MM.1S (cell line): Measurements from ENCODE around the gene ATXN1.
A peak's percentile ranks its signal among the peaks of the same experiment; 100 is the strongest.

ENCODE experiments used
- DNase-seq: peaks from one replicate; pipeline ENCODE4 v3.0.0-alpha.2; 2015
- H2AFZ ChIP-seq: fragments of 300-600 bp; sonication (generic); 2 replicates; pipeline ENCODE4 v1.6.0; 2016; ENCODE audit warnings: antibody characterized with exemption, low read length
- H3F3A ChIP-seq: fragments of 300-600 bp; sonication (generic); 2 replicates; pipeline ENCODE4 v1.6.1; 2016; ENCODE audit warnings: mild to moderate bottlenecking, antibody characterized with exemption, low read length, moderate library complexity, mixed read lengths; ENCODE audit not compliant: insufficient read depth
- H3K27ac ChIP-seq: fragments of 300-600 bp; sonication (generic); 2 replicates; pipeline ENCODE4 v1.5.1; 2016; ENCODE audit warnings: mild to moderate bottlenecking, low read length
- H3K27me3 ChIP-seq: fragments of 300-600 bp; sonication (generic); replicated peaks from 2 replicates; pipeline ENCODE4 v1.6.0; 2016; ENCODE audit warnings: low read length; ENCODE audit not compliant: insufficient read depth
- H3K36me3 ChIP-seq: fragments of 300-600 bp; sonication (generic); replicated peaks from 2 replicates; pipeline ENCODE4 v1.6.1; 2016; ENCODE audit warnings: mild to moderate bottlenecking, low read length, mixed read lengths; ENCODE audit not compliant: insufficient read depth
- H3K4me1 ChIP-seq: fragments of 300-600 bp; sonication (generic); 2 replicates; pipeline ENCODE4 v1.6.1; 2016; ENCODE audit warnings: low read length, mixed read lengths
- H3K4me2 ChIP-seq: fragments of 300-600 bp; sonication (generic); 2 replicates; pipeline ENCODE4 v1.6.0; 2016; ENCODE audit warnings: low read depth, low read length
- H3K4me3 ChIP-seq: fragments of 300-600 bp; sonication (generic); 2 replicates; pipeline ENCODE4 v1.5.1; 2016; ENCODE audit warnings: low read length, mixed read lengths
- H3K79me2 ChIP-seq: fragments of 300-600 bp; sonication (generic); 2 replicates; pipeline ENCODE4 v1.6.1; 2016; ENCODE audit warnings: mixed run types, low read length, mixed read lengths
- H3K9ac ChIP-seq: fragments of 300-600 bp; sonication (generic); 2 replicates; pipeline ENCODE4 v1.6.1; 2016; ENCODE audit warnings: low read length, mixed read lengths
- H3K9me2 ChIP-seq: fragments of 300-600 bp; sonication (generic); replicated peaks from 2 replicates; pipeline ENCODE4 v1.6.1; 2016; ENCODE audit warnings: mild to moderate bottlenecking, low read length, mixed read lengths; ENCODE audit not compliant: insufficient read depth
- H3K9me3 ChIP-seq: fragments of 300-600 bp; sonication (generic); replicated peaks from 2 replicates; pipeline ENCODE4 v1.6.1; 2016; ENCODE audit warnings: mild to moderate bottlenecking, low read length, mixed read lengths; ENCODE audit not compliant: insufficient read depth
- H4K20me1 ChIP-seq: fragments of 300-600 bp; sonication (generic); 2 replicates; pipeline ENCODE4 v1.6.1; 2016; ENCODE audit warnings: mild to moderate bottlenecking, low read length, moderate library complexity, mixed read lengths; ENCODE audit not compliant: insufficient read depth
- EZH2 ChIP-seq: fragments of 300-600 bp; sonication (generic); optimal IDR thresholded peaks from 2 replicates; pipeline ENCODE3; 2017; ENCODE audit warnings: low read depth, mild to moderate bottlenecking, antibody characterized with exemption, low read length, mixed read lengths
- EZH2phosphoT487 ChIP-seq: fragments of 300-600 bp; sonication (generic); IDR thresholded peaks from 2 replicates; pipeline ENCODE4 v1.6.1; 2018; ENCODE audit warnings: antibody characterized with exemption, low read length
- TF ChIP-seq, protein P1 (sequence below): fragments of 300-600 bp; sonication (generic); IDR thresholded peaks from 2 replicates; pipeline ENCODE4 v1.5.1; 2016; ENCODE audit warnings: antibody characterized with exemption, low read length, mixed read lengths

Gene ATXN1

DNA sequence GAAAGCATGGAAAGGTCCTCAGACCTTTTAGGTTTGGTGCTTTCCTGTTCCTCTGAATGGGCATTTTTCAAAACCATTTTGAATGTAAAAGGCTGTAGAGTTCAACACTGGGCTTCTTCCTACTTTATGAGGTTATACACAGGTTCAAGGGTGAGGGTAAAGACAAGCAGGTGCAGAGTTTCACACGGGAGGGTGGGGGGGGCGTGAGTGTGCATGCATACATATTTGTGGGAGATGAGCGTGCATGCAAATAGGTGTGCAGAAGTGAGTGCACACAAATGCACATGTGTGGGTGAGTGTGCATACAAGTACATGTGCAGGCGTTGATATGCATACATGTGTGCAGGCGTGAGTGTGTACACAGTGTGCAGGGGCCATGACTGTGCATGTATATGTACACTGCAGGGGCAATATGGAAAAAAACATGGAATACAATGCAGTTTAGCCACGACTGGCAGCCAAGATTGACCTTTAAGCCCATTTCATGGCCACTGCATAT lies 339.7 kb downstream of the ATXN1 start:
- peak overlapping the region; percentile 49; the same call in 1 of the 2 replicates for H3K9ac ChIP-seq
- H3K4me2 ChIP-seq = peak overlapping the region; percentile 74

GRCh38 chr6:16420715-16421461 lies 340.4 kb downstream of the ATXN1 start:
- Histone ChIP-seq H3F3A (no peaks in the 10 kb centered on the region; the same call in 1 of the 2 replicates), H3K9me2 (no peaks in the 10 kb centered on the region), H3K9me3 (no peaks in the 10 kb centered on the region), H3K36me3 (no peaks in the 10 kb centered on the region), H3K9ac (peak overlapping the region; percentile 49; the same call in 1 of the 2 replicates), H3K4me2 (peak overlapping the region; percentile 74), H3K4me1 (peaks cover 15% of the 10 kb centered on the region), H3K27me3 (no peaks in the 10 kb centered on the region), H3K27ac (peak overlapping the region; percentile 49; the same call in 1 of the 2 replicates), H3K4me3 (peak overlapping the region; percentile 35; the same call in 1 of the 2 replicates), H3K79me2 (peaks cover 3% of the 10 kb centered on the region; the same call in 1 of the 2 replicates), H4K20me1 (no peaks in the 10 kb centered on the region), H2AFZ (no peak overlapping the region)
- peak; percentile 61 for DNase-seq
- TF ChIP-seq, protein P1, sequence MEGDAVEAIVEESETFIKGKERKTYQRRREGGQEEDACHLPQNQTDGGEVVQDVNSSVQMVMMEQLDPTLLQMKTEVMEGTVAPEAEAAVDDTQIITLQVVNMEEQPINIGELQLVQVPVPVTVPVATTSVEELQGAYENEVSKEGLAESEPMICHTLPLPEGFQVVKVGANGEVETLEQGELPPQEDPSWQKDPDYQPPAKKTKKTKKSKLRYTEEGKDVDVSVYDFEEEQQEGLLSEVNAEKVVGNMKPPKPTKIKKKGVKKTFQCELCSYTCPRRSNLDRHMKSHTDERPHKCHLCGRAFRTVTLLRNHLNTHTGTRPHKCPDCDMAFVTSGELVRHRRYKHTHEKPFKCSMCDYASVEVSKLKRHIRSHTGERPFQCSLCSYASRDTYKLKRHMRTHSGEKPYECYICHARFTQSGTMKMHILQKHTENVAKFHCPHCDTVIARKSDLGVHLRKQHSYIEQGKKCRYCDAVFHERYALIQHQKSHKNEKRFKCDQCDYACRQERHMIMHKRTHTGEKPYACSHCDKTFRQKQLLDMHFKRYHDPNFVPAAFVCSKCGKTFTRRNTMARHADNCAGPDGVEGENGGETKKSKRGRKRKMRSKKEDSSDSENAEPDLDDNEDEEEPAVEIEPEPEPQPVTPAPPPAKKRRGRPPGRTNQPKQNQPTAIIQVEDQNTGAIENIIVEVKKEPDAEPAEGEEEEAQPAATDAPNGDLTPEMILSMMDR = no peak
- TF ChIP-seq EZH2phosphoT487 (no peak), EZH2 (no peak)

More for the DNA sequence above, 339.7 kb downstream of the ATXN1 start:
- TF ChIP-seq EZH2 = no peak
- no peak for TF ChIP-seq EZH2phosphoT487
- TF ChIP-seq, protein P1 = no peak
- DNase-seq = no peak
- H3K36me3 ChIP-seq = no peaks in the 10 kb centered on the region
- H2AFZ ChIP-seq = no peak overlapping the region
- no peaks in the 10 kb centered on the region for H3K9me2 ChIP-seq
- no peaks in the 10 kb centered on the region for H4K20me1 ChIP-seq
- no peaks in the 10 kb centered on the region for H3K27me3 ChIP-seq
- no peaks in the 10 kb centered on the region for H3K9me3 ChIP-seq
- H3F3A ChIP-seq = no peaks in the 10 kb centered on the region; the same call in 1 of the 2 replicates
- H3K79me2 ChIP-seq = peaks cover 3% of the 10 kb centered on the region; the same call in 1 of the 2 replicates
- H3K27ac ChIP-seq = peak overlapping the region; percentile 49; the same call in 1 of the 2 replicates
- peak overlapping the region; percentile 35; the same call in 1 of the 2 replicates for H3K4me3 ChIP-seq
- H3K4me1 ChIP-seq = peaks cover 15% of the 10 kb centered on the region

GRCh38 chr6:16420337-16420714 lies 340.9 kb downstream of the ATXN1 start:
- H3K4me2 ChIP-seq = peak overlapping the region; percentile 74; the same call in 1 of the 2 replicates

More at GRCh38 chr6:16420337-16420714, 340.9 kb downstream of the ATXN1 start:
- Histone ChIP-seq H4K20me1 (no peaks in the 10 kb centered on the region), H3K4me1 (peaks cover 15% of the 10 kb centered on the region), H3K27me3 (no peaks in the 10 kb centered on the region), H3K9me3 (no peaks in the 10 kb centered on the region), H3K36me3 (no peaks in the 10 kb centered on the region), H3K9me2 (no peaks in the 10 kb centered on the region), H3K4me3 (0 out of 2 replicates have a peak overlapping the region, but pooled peaks have one; percentile 4), H3K79me2 (peaks cover 3% of the 10 kb centered on the region; the same call in 1 of the 2 replicates), H2AFZ (no peak overlapping the region), H3F3A (no peaks in the 10 kb centered on the region; the same call in 1 of the 2 replicates), H3K27ac (peak overlapping the region; percentile 49; the same call in 1 of the 2 replicates), H3K9ac (no peak overlapping the region)
- no peak for DNase-seq
- no peak for TF ChIP-seq EZH2
- TF ChIP-seq, protein P1 = no peak
- TF ChIP-seq EZH2phosphoT487 = no peak
